ENCODE results near the gene ARID3B. TPM values are rescaled to one million over a fixed set of nuclear protein-coding genes. Genes with fewer than 3 reads are reported as not detected.

Gene ARID3B
- total RNA-seq, 1 experiment from 2014 or later: 101 TPM

DNA sequence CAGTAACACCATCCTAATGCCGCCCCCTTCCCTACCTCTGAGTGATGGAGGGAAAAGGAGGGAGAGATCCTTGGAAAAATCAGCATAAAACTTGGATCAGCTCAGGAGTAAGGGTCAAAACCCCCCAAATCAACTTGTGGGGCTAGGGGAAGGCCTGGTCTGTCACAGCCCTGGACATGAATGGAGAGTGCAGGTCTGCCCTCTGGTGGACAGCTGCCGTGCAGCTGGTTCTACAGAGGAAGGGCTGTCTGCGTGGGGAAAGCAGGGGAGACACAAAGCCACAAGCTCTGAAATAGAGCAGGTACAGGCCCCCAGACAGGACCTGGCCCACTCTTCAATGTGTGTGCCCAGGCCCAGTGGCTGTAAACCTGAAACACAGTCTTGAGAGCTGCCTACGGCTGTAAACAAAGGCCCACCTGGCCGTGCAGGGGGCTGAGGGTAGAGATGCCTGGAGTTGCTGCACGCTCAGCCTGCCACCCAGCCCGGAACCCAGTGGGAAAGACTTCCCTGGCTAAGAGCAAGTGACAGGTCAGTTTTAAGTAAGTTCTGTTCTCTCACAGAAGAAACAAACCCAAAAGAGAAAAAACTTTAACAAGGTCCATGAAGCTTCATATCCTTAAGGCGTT lies 91.0 kb downstream of the ARID3B start:
- Histone ChIP-seq H4K20me1 (ENCODE audit: control insufficient read depth, insufficient read depth, insufficient read length) (no peaks in the 10 kb centered on the region), H3K79me2 (ENCODE audit: insufficient read depth, low read length) (no peaks in the 10 kb centered on the region), H2BK15ac (ENCODE audit: low read depth, low read length) (no peak overlapping the region), H2BK12ac (ENCODE audit: insufficient read length, low read depth, low read length) (no peak overlapping the region), H3K4ac (ENCODE audit: low read depth, low read length) (no peak overlapping the region), H3K9me3 (ENCODE audit: control insufficient read depth, low read depth, low read length) (no peaks in the 10 kb centered on the region), H3K27ac (ENCODE audit: insufficient read length, low read depth, low read length) (no peak overlapping the region), H3T11ph (ENCODE audit: low read length) (no peak overlapping the region), H3K18ac (ENCODE audit: insufficient read length, low read depth, low read length) (no peak overlapping the region), H2BK20ac (ENCODE audit: low read depth, low read length, poor library complexity, severe bottlenecking) (no peak overlapping the region), H4K5ac (ENCODE audit: insufficient read length, low read depth, low read length) (no peak overlapping the region), H3K9ac (ENCODE audit: extremely low read depth, insufficient read length, low read length) (no peak overlapping the region), H2BK120ac (ENCODE audit: low read depth, low read length, poor library complexity, severe bottlenecking) (no peak overlapping the region), H2AK5ac (ENCODE audit: insufficient read length, low read length) (no peak overlapping the region), H3K79me1 (ENCODE audit: insufficient read depth, low read depth, low read length, poor library complexity, severe bottlenecking) (no peaks in the 10 kb centered on the region), H3K4me1 (ENCODE audit: insufficient read depth, low read length) (no peaks in the 10 kb centered on the region), H2AFZ (ENCODE audit: low read length) (no peak overlapping the region), H3K23me2 (ENCODE audit: insufficient read length, low read depth, low read length, poor library complexity, severe bottlenecking) (no peaks in the 10 kb centered on the region), H3K23ac (ENCODE audit: insufficient read length, low read depth, low read length) (no peak overlapping the region), H4K8ac (replicated peaks; ENCODE audit: insufficient read length, low read depth, low read length) (no peak overlapping the region), H3K56ac (ENCODE audit: insufficient read length, low read depth, low read length) (no peak overlapping the region), H4K91ac (ENCODE audit: insufficient read length, low read depth, low read length) (no peak overlapping the region), H3K4me2 (ENCODE audit: insufficient read depth, insufficient read length, low read length) (no peak overlapping the region), H3K14ac (ENCODE audit: insufficient read depth, low read length) (no peak overlapping the region), H3K27me3 (ENCODE audit: insufficient read depth, low read length) (no peaks in the 10 kb centered on the region), H2BK5ac (ENCODE audit: insufficient read length, low read length) (no peak overlapping the region)
- TF ChIP-seq, protein P1, sequence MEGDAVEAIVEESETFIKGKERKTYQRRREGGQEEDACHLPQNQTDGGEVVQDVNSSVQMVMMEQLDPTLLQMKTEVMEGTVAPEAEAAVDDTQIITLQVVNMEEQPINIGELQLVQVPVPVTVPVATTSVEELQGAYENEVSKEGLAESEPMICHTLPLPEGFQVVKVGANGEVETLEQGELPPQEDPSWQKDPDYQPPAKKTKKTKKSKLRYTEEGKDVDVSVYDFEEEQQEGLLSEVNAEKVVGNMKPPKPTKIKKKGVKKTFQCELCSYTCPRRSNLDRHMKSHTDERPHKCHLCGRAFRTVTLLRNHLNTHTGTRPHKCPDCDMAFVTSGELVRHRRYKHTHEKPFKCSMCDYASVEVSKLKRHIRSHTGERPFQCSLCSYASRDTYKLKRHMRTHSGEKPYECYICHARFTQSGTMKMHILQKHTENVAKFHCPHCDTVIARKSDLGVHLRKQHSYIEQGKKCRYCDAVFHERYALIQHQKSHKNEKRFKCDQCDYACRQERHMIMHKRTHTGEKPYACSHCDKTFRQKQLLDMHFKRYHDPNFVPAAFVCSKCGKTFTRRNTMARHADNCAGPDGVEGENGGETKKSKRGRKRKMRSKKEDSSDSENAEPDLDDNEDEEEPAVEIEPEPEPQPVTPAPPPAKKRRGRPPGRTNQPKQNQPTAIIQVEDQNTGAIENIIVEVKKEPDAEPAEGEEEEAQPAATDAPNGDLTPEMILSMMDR (conservative IDR thresholded peaks at IDR 0.05): peak; percentile 90
- WGBS (ENCODE audit: extremely low coverage, insufficient read length, low lambda C conversion rate): no CpG with 5 or more reads among the region's 8 CpGs
- no peaks in the 10 kb centered on the region for H3K4me1 Mint-ChIP-seq
- 0 out of 7 replicates have a peak overlapping the region, but pooled peaks of 1 of the 3 experiments have one; percentile 23 for H3K27ac Mint-ChIP-seq
- H3K27me3 Mint-ChIP-seq (ENCODE audit: low read depth): no peaks in the 10 kb centered on the region; the same call in 1 of the 2 replicates
- peaks cover 23 to 57% (median 47%) of the 10 kb centered on the region in 3 experiments; a peak in 6 of 7 replicates for H3K36me3 Mint-ChIP-seq (ENCODE audit: insufficient read depth in 1 of 3, low read depth in 3 of 3)
- peak; percentile 76 for DNase-seq
- no peak overlapping the region for H3K4me3 Mint-ChIP-seq
- no peaks in the 10 kb centered on the region for H3K9me3 Mint-ChIP-seq
